Tibial nerve (tissue), 4 donors: ENCODE measurements around the gene ACTR5. TPM values are rescaled to one million over a fixed set of nuclear protein-coding genes. Genes with fewer than 3 reads are reported as not detected.

Experiments
- DNase-seq, 2 donors: peaks; one replicate each; pipeline ENCODE4 v3.0.0-alpha.2; 2019; ENCODE audit warnings: low spot score in 2 of 2
- H3K27ac ChIP-seq, 4 donors: fragments of 200-600 bp; sonication (generic) in 3 of 4; one replicate each; pipeline ENCODE4 v1.5.1; 2017 to 2019; ENCODE audit warnings: mild to moderate bottlenecking in 1 of 4
- H3K27me3 ChIP-seq, 2 donors: fragments of 200-600 bp; sonication (generic) in 1 of 2; one replicate each; pipeline versions ENCODE4 v1.5.1 to v1.6.0; 2017 to 2019
- H3K36me3 ChIP-seq, 3 donors: fragments of 200-600 bp; sonication (generic); one replicate each; pipeline ENCODE4 v1.5.1; 2018 to 2019
- H3K4me1 ChIP-seq, 4 donors: fragments of 200-600 bp; sonication (generic) in 3 of 4; one replicate each; pipeline ENCODE4 v1.5.1; 2017 to 2019
- H3K4me3 ChIP-seq, 4 donors: fragments of 200-600 bp; sonication (generic) in 3 of 4; one replicate each; pipeline ENCODE4 v1.5.1; 2017 to 2019; ENCODE audit warnings: mild to moderate bottlenecking in 1 of 4, moderate library complexity in 1 of 4
- H3K9me3 ChIP-seq, 4 donors: fragments of 200-600 bp; sonication (generic) in 3 of 4; one replicate each; pipeline ENCODE4 v1.5.1; 2017 to 2019
- CTCF ChIP-seq, 5 experiments: fragments of 200-600 bp in 3 of 5; fragments of 450-650 bp in 2 of 5; sonication (generic) in 3 of 5; IDR thresholded peaks; one replicate each; pipeline ENCODE4 v1.5.1; 2016 to 2019; ENCODE audit warnings: antibody characterized with exemption in 5 of 5, mild to moderate bottlenecking in 3 of 5, moderate library complexity in 2 of 5
- EP300 ChIP-seq, 2 donors: sonication (generic); formaldehyde crosslinking; IDR thresholded peaks; one replicate each; pipeline ENCODE4 v1.6.1; 2017; ENCODE audit warnings: antibody characterized with exemption in 2 of 2, mild to moderate bottlenecking in 1 of 2
- POLR2A ChIP-seq, 2 donors: fragments of 450-650 bp; IDR thresholded peaks; one replicate each; pipeline ENCODE4 v1.6.1; 2017; ENCODE audit warnings: antibody characterized with exemption in 2 of 2, mild to moderate bottlenecking in 2 of 2, moderate library complexity in 2 of 2
- WGBS, 2 donors: methylation state at CpG; one replicate each; pipeline ENCODE4 v1.1.5; 2018; 5-methylcytosine and 5-hydroxymethylcytosine counted together
- total RNA-seq, 4 donors: library from RNA; depleted of rRNA; stranded (reverse); fragments of >200 nt; gene quantifications; one replicate each; pipeline ENCODE4 v1.1.0, GENCODE V29; 2016

ACTR5 gene
- total RNA-seq, 4 donors from 2014 or later = 14.7 to 19.0 (median 18.6) TPM

- no peaks in the 10 kb centered on the region for H3K9me3 ChIP-seq
- WGBS, 2 donors = 48 to 50% methylated on average over 1 of the region's 1 CpG
- peaks cover 0 to 100% of the 10 kb centered on the region in 2 donors for H3K27me3 ChIP-seq
- peaks cover 0 to 51% (median 8%) of the 10 kb centered on the region in 4 donors for H3K4me1 ChIP-seq
- no peak for DNase-seq
- no peaks in the 10 kb centered on the region for H3K36me3 ChIP-seq
- no peak overlapping the region for H3K27ac ChIP-seq
- TF ChIP-seq CTCF (IDR thresholded peaks at IDR 0.05) = peak in 1 of 5 experiments; percentile 1
- no peak for TF ChIP-seq POLR2A (IDR thresholded peaks at IDR 0.05)
- H3K4me3 ChIP-seq = no peak overlapping the region
These were observed 16.5 kb upstream of the ACTR5 start for GRCh38 chr20:38731738-38732113.

GRCh38 chr20:38732981-38733380 is 15.3 kb upstream of the ACTR5 start:
- H3K36me3 ChIP-seq = no peaks in the 10 kb centered on the region
- WGBS, 2 donors = 79 to 80% methylated on average over 4 of the region's 4 CpGs
- DNase-seq = no peak

DNA sequence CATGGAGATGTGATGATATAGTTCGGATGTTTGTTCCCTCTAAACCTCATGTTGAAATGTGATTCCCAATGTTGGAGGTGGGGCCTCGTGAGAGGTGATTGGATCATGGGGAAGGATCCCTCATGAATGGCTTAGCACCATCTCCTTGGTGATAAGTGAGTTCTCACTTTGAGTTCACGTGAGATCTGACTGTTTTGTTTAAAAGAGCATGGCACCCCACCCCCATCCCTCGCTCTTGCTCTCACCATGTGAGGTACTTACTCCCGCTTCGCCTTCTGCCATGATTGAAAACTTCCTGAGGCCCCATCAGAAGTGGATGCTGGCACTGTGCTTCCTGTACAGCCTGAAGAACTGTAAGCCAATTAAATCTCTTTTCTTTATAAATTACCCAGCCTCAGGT is 13.1 kb upstream of the ACTR5 start:
- Histone ChIP-seq H3K36me3 (no peaks in the 10 kb centered on the region), H3K4me1 (peaks cover 0 to 17% (median 8%) of the 10 kb centered on the region in 4 donors), H3K4me3 (no peak overlapping the region), H3K27ac (no peak overlapping the region), H3K9me3 (no peaks in the 10 kb centered on the region), H3K27me3 (peaks cover 0 to 97% of the 10 kb centered on the region in 2 donors)
- TF ChIP-seq EP300 (IDR thresholded peaks at IDR 0.05) (no peak), POLR2A (IDR thresholded peaks at IDR 0.05) (no peak), CTCF (IDR thresholded peaks at IDR 0.05) (no peak)
- 59 to 60% methylated on average over 6 of the region's 6 CpGs for WGBS, 2 donors
- DNase-seq = no peak

More at GRCh38 chr20:38732981-38733380, 15.3 kb upstream of the ACTR5 start:
- Histone ChIP-seq H3K27ac (no peak overlapping the region), H3K4me1 (peaks cover 0 to 38% (median 8%) of the 10 kb centered on the region in 4 donors), H3K27me3 (peaks cover 0 to 98% of the 10 kb centered on the region in 2 donors), H3K9me3 (no peaks in the 10 kb centered on the region), H3K4me3 (no peak overlapping the region)
- TF ChIP-seq POLR2A (IDR thresholded peaks at IDR 0.05) = no peak
- TF ChIP-seq CTCF (IDR thresholded peaks at IDR 0.05) = no peak
- no peak for TF ChIP-seq EP300 (IDR thresholded peaks at IDR 0.05)

DNA sequence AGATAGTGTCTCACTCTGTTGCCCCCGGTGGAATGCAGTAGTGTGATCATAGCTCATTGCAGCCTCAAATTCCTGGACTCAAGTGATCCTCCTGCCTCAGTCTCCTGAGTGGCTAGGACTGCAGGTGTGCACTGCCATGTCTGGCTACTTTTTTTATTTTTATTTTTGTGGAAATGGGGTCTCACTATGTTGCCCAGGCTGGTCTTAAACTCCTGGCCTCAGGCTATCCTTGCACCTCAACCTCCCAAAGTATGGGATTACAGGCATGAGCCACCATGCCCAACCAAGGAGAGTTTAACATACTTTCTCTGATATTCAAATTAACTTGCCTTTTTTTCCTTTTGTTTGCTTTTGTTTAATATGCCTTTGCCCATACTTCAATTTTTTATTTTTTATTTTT is 10.4 kb upstream of the ACTR5 start:
- H3K4me3 ChIP-seq = no peak overlapping the region
- no peaks in the 10 kb centered on the region for H3K9me3 ChIP-seq
- 69 to 78% methylated on average over 1 of the region's 1 CpG for WGBS, 2 donors
- TF ChIP-seq CTCF (IDR thresholded peaks at IDR 0.05) = no peak
- TF ChIP-seq EP300 (IDR thresholded peaks at IDR 0.05) = no peak
- TF ChIP-seq POLR2A (IDR thresholded peaks at IDR 0.05) = no peak
- no peaks in the 10 kb centered on the region for H3K36me3 ChIP-seq
- H3K4me1 ChIP-seq = no peaks in the 10 kb centered on the region
- H3K27ac ChIP-seq = no peak overlapping the region
- no peak for DNase-seq
- peaks cover 0 to 93% of the 10 kb centered on the region in 2 donors for H3K27me3 ChIP-seq

- no peak for DNase-seq
- no peak overlapping the region for H3K27ac ChIP-seq
- 87 to 91% methylated on average over 2 of the region's 2 CpGs for WGBS, 2 donors
- peaks cover 0 to 25% (median 13%) of the 10 kb centered on the region in 4 donors for H3K4me1 ChIP-seq
- H3K27me3 ChIP-seq = peaks cover 0 to 23% of the 10 kb centered on the region in 2 donors
- H3K9me3 ChIP-seq = no peaks in the 10 kb centered on the region
- no peaks in the 10 kb centered on the region for H3K36me3 ChIP-seq
- H3K4me3 ChIP-seq = no peak overlapping the region
- TF ChIP-seq EP300 (IDR thresholded peaks at IDR 0.05) = no peak
These were observed 2.5 kb upstream of the ACTR5 start for GRCh38 chr20:38745757-38746156.
